ENCODE results near the gene MARCHF4.
A peak's percentile ranks its signal among the peaks of the same experiment; 100 is the strongest.

The MARCHF4 gene

GRCh38 chr2:216348756-216349308, 23.5 kb downstream of the MARCHF4 start:
- no peak for DNase-seq

- no peak for DNase-seq
These were observed 25.5 kb downstream of the MARCHF4 start for GRCh38 chr2:216346781-216347180.

- peak; percentile 8 for DNase-seq
These were observed 26.4 kb downstream of the MARCHF4 start for GRCh38 chr2:216345846-216346245.

- no peak for DNase-seq
These were observed 27.4 kb downstream of the MARCHF4 start for GRCh38 chr2:216344950-216345300.

GRCh38 chr2:216344206-216344949, 27.9 kb downstream of the MARCHF4 start:
- DNase-seq = no peak

- DNase-seq = no peak
These were observed 28.9 kb downstream of the MARCHF4 start for GRCh38 chr2:216343221-216343980.

GRCh38 chr2:216341121-216341520, 31.2 kb downstream of the MARCHF4 start:
- DNase-seq = peak; percentile 32

GRCh38 chr2:216340280-216340631, 32.0 kb downstream of the MARCHF4 start:
- no peak for DNase-seq

GRCh38 chr2:216339456-216340279, 32.6 kb downstream of the MARCHF4 start:
- DNase-seq = no peak

- no peak for DNase-seq
These were observed 37.0 kb downstream of the MARCHF4 start for GRCh38 chr2:216335252-216335651.

GRCh38 chr2:216328347-216328746, 43.9 kb downstream of the MARCHF4 start:
- DNase-seq = peak; percentile 17

GRCh38 chr2:216327447-216327935, 44.8 kb downstream of the MARCHF4 start:
- DNase-seq = no peak

All from hematopoietic multipotent progenitor cell treated with erythropoietin and hydrocortisone succinate and interleukin-3 and kit ligand, for 6 days (in vitro differentiated cells).